ENCODE measurements around the gene MRPL53. TPM values are rescaled to one million over a fixed set of nuclear protein-coding genes. Genes with fewer than 3 reads are reported as not detected.

The MRPL53 gene
- total and polyA plus RNA-seq, 2 of the 4 experiments (the other 2 are of a cell fraction) = 5.2 to 39.0 TPM

- H3K4ac ChIP-seq (ENCODE audit: low read depth, low read length) = no peak overlapping the region
- no peak overlapping the region for H2BK20ac ChIP-seq (ENCODE audit: low read depth, low read length)
- H3K79me1 ChIP-seq (ENCODE audit: low read depth in 1 of 2, low read length in 2 of 2) = peaks cover 0 to 11% of the 10 kb centered on the region in 2 experiments; a peak in 2 of 4 replicates
- TF ChIP-seq MAZ (IDR thresholded peaks at IDR 0.05; ENCODE audit: borderline replicate concordance, low read depth, low read length) (no peak), RCOR1 (IDR thresholded peaks at IDR 0.05; ENCODE audit: insufficient replicate concordance, low read length) (no peak), SMC3 (IDR thresholded peaks at IDR 0.05; ENCODE audit: low read depth, low read length) (no peak), NFE2L2 (IDR thresholded peaks at IDR 0.05; ENCODE audit: low read depth, low read length) (no peak), RFX5 (IDR thresholded peaks at IDR 0.05; ENCODE audit: low read depth, low read length) (no peak), CHD1 (IDR thresholded peaks at IDR 0.05; ENCODE audit: low read depth, low read length) (no peak), MXI1 (IDR thresholded peaks at IDR 0.05; ENCODE audit: borderline replicate concordance, low read depth, low read length) (no peak), RAD21 (IDR thresholded peaks at IDR 0.05; ENCODE audit: low read length) (no peak), FOS (IDR thresholded peaks at IDR 0.05; ENCODE audit: low read depth, low read length) (no peak), CTCF (conservative IDR thresholded peaks at IDR 0.05; ENCODE audit: low read depth, low read length) (no peak), MAFK (IDR thresholded peaks at IDR 0.05; ENCODE audit: low read depth, low read length) (no peak), ELK1 (IDR thresholded peaks at IDR 0.05; ENCODE audit: borderline replicate concordance, low read depth, low read length) (no peak), CEBPB (IDR thresholded peaks at IDR 0.05; ENCODE audit: low read depth, low read length) (no peak), USF2 (IDR thresholded peaks at IDR 0.05; ENCODE audit: low read depth, low read length) (no peak)
- no peak overlapping the region for H3K23ac ChIP-seq (ENCODE audit: low read depth, low read length)
- dilution Hi-C loops (cut with HindIII; ENCODE audit: low sequenced_read_pairs, unreplicated experiment) (no loop called here), in situ Hi-C loops (cut with MboI; ENCODE audit: low sequenced_read_pairs) (loop anchor here (25.0 kb wide), 1 partner anchor 364 kb away; no protein-coding TSS in a partner anchor), intact Hi-C loops (cut with micrococcal nuclease) (no loop called here)
- no peak overlapping the region for H2BK120ac ChIP-seq (ENCODE audit: low read depth, low read length)
- H4K5ac ChIP-seq (ENCODE audit: low read depth, low read length) = no peak overlapping the region
- ATAC-seq (ENCODE audit: low read depth) = peak; percentile 18; the same call in 1 of the 2 replicates
- H3K4me1 ChIP-seq (ENCODE audit: control insufficient read depth, insufficient read depth, low read length) = peaks cover 13% of the 10 kb centered on the region
- H2BK15ac ChIP-seq (ENCODE audit: low read depth, low read length) = no peak overlapping the region
- BruUV-seq (replicated peaks) = no TSS peak
- H3K27ac ChIP-seq (ENCODE audit: insufficient read depth, low read length) = no peak overlapping the region
- peak overlapping the region; percentile 12; the same call in 1 of the 2 replicates for H3K4me3 ChIP-seq (ENCODE audit: insufficient read depth, low read depth, low read length)
- H4K91ac ChIP-seq (ENCODE audit: insufficient read depth, low read depth, low read length) = no peak overlapping the region
- peaks cover 38% of the 10 kb centered on the region for H3K27me3 ChIP-seq (ENCODE audit: control insufficient read depth, insufficient read depth, low read length)
- H2AK9ac ChIP-seq (replicated peaks; ENCODE audit: low read depth, low read length, poor library complexity) = no peak overlapping the region
- no peaks in the 10 kb centered on the region for H4K20me1 ChIP-seq (ENCODE audit: insufficient read depth, low read length)
- H3K9ac ChIP-seq (ENCODE audit: low read depth, low read length) = no peak overlapping the region
- peak overlapping the region; percentile 74 for H3K4me2 ChIP-seq (ENCODE audit: low read depth, low read length)
- CTCF ChIA-PET = interaction anchor here (0.6 to 0.7 kb wide), 2 partner anchors 12 to 89 kb away, joined by 3 to 8 read pairs; no protein-coding TSS in a partner anchor
- DNase-seq = no peak
- H2AFZ ChIP-seq (replicated peaks; ENCODE audit: low read length, poor library complexity) = peak overlapping the region; percentile 76
- H2AK5ac ChIP-seq (ENCODE audit: low read depth, low read length) = no peak overlapping the region
- no peak overlapping the region for H3K14ac ChIP-seq (replicated peaks; ENCODE audit: low read depth, low read length)
- H3K56ac ChIP-seq (ENCODE audit: extremely low read depth, insufficient read depth, low read length) = no peak overlapping the region
- 11% methylated on average over 18 of the region's 41 CpGs; no CpG with 5 or more reads in 1 of the 2 experiments for WGBS, 2 experiments (ENCODE audit: extremely low coverage in 2 of 2, insufficient read length in 1 of 2)
- H3K9me3 ChIP-seq (ENCODE audit: control insufficient read depth, insufficient read depth, low read length) = no peaks in the 10 kb centered on the region
- peaks cover 3% of the 10 kb centered on the region; the same call in 1 of the 2 replicates for H3K36me3 ChIP-seq (ENCODE audit: control insufficient read depth, insufficient read depth, low read length)
- no peak overlapping the region; a peak in 1 of 4 replicates for H4K8ac ChIP-seq (ENCODE audit: low read depth in 2 of 2, low read length in 2 of 2)
- no peaks in the 10 kb centered on the region for H3K9me1 ChIP-seq (ENCODE audit: insufficient read depth, low read length)
- no peak overlapping the region for H2BK5ac ChIP-seq (ENCODE audit: low read depth, low read length, poor library complexity, severe bottlenecking)
- no peak overlapping the region for H3K18ac ChIP-seq (ENCODE audit: low read depth, low read length)
- POLR2A ChIA-PET (ENCODE audit: unreplicated experiment) = no interaction called here
Observed at GRCh38 chr2:74498500-74499266, 26.2 kb upstream of the MRPL53 start.
